22Rv1 (cell line): Measurements from ENCODE around the gene DIAPH2.

Source experiments
- CTCF ChIP-seq: fragments of 450-650 bp; IDR thresholded peaks from 2 replicates; pipeline ENCODE4 v1.5.1; 2017; ENCODE audit warnings: mild to moderate bottlenecking
- ZFX ChIP-seq: fragments of 450-650 bp; IDR thresholded peaks from 2 replicates; pipeline ENCODE4 v1.6.1; 2017; ENCODE audit warnings: antibody characterized with exemption, borderline replicate concordance

- TF ChIP-seq CTCF (no peak), ZFX (no peak)
Observed at GRCh38 chrX:96729868-96730643, 45.4 kb downstream of the DIAPH2 start.
